Mesendoderm (in vitro differentiated cells): Measurements from ENCODE around the gene ZNF236.

Experiments used
- DNase-seq: peaks from one replicate; pipeline ENCODE4 v3.0.0; 2013
- H2AK5ac ChIP-seq: 2 replicates; pipeline ENCODE4 v1.6.1; 2013; ENCODE audit warnings: low read length, inconsistent platforms
- H2BK120ac ChIP-seq: 2 replicates; pipeline ENCODE4 v1.6.1; 2013; ENCODE audit warnings: low read depth, mild to moderate bottlenecking, low read length, moderate library complexity, mixed read lengths
- H2BK15ac ChIP-seq: replicated peaks from 2 replicates; pipeline ENCODE4 v1.6.1; 2013; ENCODE audit warnings: low read depth, mild to moderate bottlenecking, moderate library complexity
- H2BK5ac ChIP-seq: 2 replicates; pipeline ENCODE4 v1.6.1; 2013; ENCODE audit warnings: low read length, inconsistent platforms
- H3K18ac ChIP-seq: 2 replicates; pipeline ENCODE4 v1.6.1; 2013; ENCODE audit warnings: mild to moderate bottlenecking, low read length, mixed read lengths
- H3K23ac ChIP-seq: one replicate; pipeline ENCODE4 v1.6.1; 2013; ENCODE audit warnings: low read length
- H3K27ac ChIP-seq: 2 replicates; pipeline ENCODE4 v1.5.1; 2013; ENCODE audit warnings: low read depth, mild to moderate bottlenecking, inconsistent platforms, low read length, moderate library complexity
- H3K27me3 ChIP-seq: 2 replicates; pipeline ENCODE4 v1.6.1; 2013; ENCODE audit warnings: low read length, control low read depth, mild to moderate bottlenecking, inconsistent platforms; ENCODE audit not compliant: insufficient read depth, poor library complexity
- H3K36me3 ChIP-seq: 2 replicates; pipeline ENCODE4 v1.6.1; 2013; ENCODE audit warnings: low read length, inconsistent platforms; ENCODE audit not compliant: control insufficient read depth, insufficient read depth
- H3K4ac ChIP-seq: one replicate; pipeline ENCODE4 v1.6.1; 2013; ENCODE audit warnings: low read depth, mild to moderate bottlenecking, low read length, moderate library complexity
- H3K4me1 ChIP-seq: 2 replicates; pipeline ENCODE4 v1.6.1; 2013; ENCODE audit warnings: low read depth, low read length, inconsistent platforms; ENCODE audit not compliant: control insufficient read depth
- H3K4me2 ChIP-seq: 2 replicates; pipeline ENCODE4 v1.6.1; 2013; ENCODE audit warnings: low read length
- H3K4me3 ChIP-seq: 2 replicates; pipeline ENCODE4 v1.5.1; 2013; ENCODE audit warnings: mild to moderate bottlenecking, low read length
- H3K56ac ChIP-seq: one replicate; pipeline ENCODE4 v1.6.1; 2013; ENCODE audit warnings: low read length
- H3K79me1 ChIP-seq: 2 replicates; pipeline ENCODE4 v1.6.1; 2013; ENCODE audit warnings: low read length, inconsistent platforms
- H3K79me2 ChIP-seq: 2 replicates; pipeline ENCODE4 v1.6.1; 2013; ENCODE audit warnings: mild to moderate bottlenecking, low read length; ENCODE audit not compliant: control insufficient read depth, insufficient read depth
- H3K9ac ChIP-seq: 2 replicates; pipeline ENCODE4 v1.6.1; 2013; ENCODE audit warnings: low read length, inconsistent platforms
- H4K5ac ChIP-seq: one replicate; pipeline ENCODE4 v1.6.1; 2013; ENCODE audit warnings: low read length
- H4K8ac ChIP-seq: one replicate; pipeline ENCODE4 v1.6.1; 2013; ENCODE audit warnings: low read depth, mild to moderate bottlenecking, control low read depth, low read length, moderate library complexity
- WGBS: extraction: QIAGEN DNeasy Blood & Tissue Kit; methylation state at CpG from one replicate; pipeline ENCODE4 v1.1.7; 2013; ENCODE audit warnings: low lambda C conversion rate, missing lambda C conversion rate; ENCODE audit not compliant: insufficient coverage; ENCODE audit errors: extremely low coverage; 5-methylcytosine and 5-hydroxymethylcytosine counted together

ZNF236 gene

GRCh38 chr18:76878426-76878825, 56.1 kb downstream of the ZNF236 start:
- no peaks in the 10 kb centered on the region for H3K79me2 ChIP-seq
- no peak overlapping the region for H2BK15ac ChIP-seq
- WGBS = 100% methylated on average over 2 of the region's 5 CpGs
- H3K36me3 ChIP-seq = peaks cover 2% of the 10 kb centered on the region
- H3K56ac ChIP-seq = no peak overlapping the region
- H2BK120ac ChIP-seq = no peak overlapping the region
- no peak overlapping the region for H3K4ac ChIP-seq
- H3K18ac ChIP-seq = no peak overlapping the region
- H2BK5ac ChIP-seq = no peak overlapping the region
- no peak overlapping the region for H3K23ac ChIP-seq
- DNase-seq = no peak
- no peaks in the 10 kb centered on the region for H3K27me3 ChIP-seq
- no peaks in the 10 kb centered on the region for H3K79me1 ChIP-seq
- H3K4me3 ChIP-seq = no peak overlapping the region
- H4K5ac ChIP-seq = no peak overlapping the region
- H3K4me1 ChIP-seq = no peaks in the 10 kb centered on the region
- no peak overlapping the region for H3K27ac ChIP-seq
- H3K4me2 ChIP-seq = no peak overlapping the region
- H3K9ac ChIP-seq = no peak overlapping the region
- no peak overlapping the region for H4K8ac ChIP-seq
- H2AK5ac ChIP-seq = no peak overlapping the region

GRCh38 chr18:76880026-76880425, 57.7 kb downstream of the ZNF236 start:
- Histone ChIP-seq H3K56ac (no peak overlapping the region), H3K79me2 (no peaks in the 10 kb centered on the region), H3K9ac (no peak overlapping the region), H3K27ac (no peak overlapping the region), H3K23ac (no peak overlapping the region), H2BK120ac (no peak overlapping the region), H4K8ac (no peak overlapping the region), H3K4me3 (no peak overlapping the region), H3K4me2 (no peak overlapping the region), H3K18ac (no peak overlapping the region), H2BK15ac (no peak overlapping the region), H2AK5ac (no peak overlapping the region), H4K5ac (no peak overlapping the region), H2BK5ac (no peak overlapping the region), H3K4ac (no peak overlapping the region), H3K36me3 (peaks cover 2% of the 10 kb centered on the region), H3K27me3 (no peaks in the 10 kb centered on the region), H3K4me1 (no peaks in the 10 kb centered on the region), H3K79me1 (no peaks in the 10 kb centered on the region)
- no CpG with 5 or more reads among the region's 17 CpGs for WGBS
- DNase-seq = no peak

- no peak overlapping the region for H4K5ac ChIP-seq
- no CpG with 5 or more reads among the region's 4 CpGs for WGBS
- H3K4me3 ChIP-seq = no peak overlapping the region
- no peak overlapping the region for H3K27ac ChIP-seq
- no peak overlapping the region for H3K4me2 ChIP-seq
- no peak overlapping the region for H2BK120ac ChIP-seq
- H4K8ac ChIP-seq = no peak overlapping the region
- no peak overlapping the region for H3K56ac ChIP-seq
- no peak overlapping the region for H2AK5ac ChIP-seq
- no peak overlapping the region for H3K9ac ChIP-seq
- no peak overlapping the region for H2BK5ac ChIP-seq
- no peaks in the 10 kb centered on the region for H3K79me1 ChIP-seq
- H3K4ac ChIP-seq = no peak overlapping the region
- H3K36me3 ChIP-seq = peaks cover 2% of the 10 kb centered on the region
- no peaks in the 10 kb centered on the region for H3K79me2 ChIP-seq
- no peak overlapping the region for H2BK15ac ChIP-seq
- H3K27me3 ChIP-seq = no peaks in the 10 kb centered on the region
- no peaks in the 10 kb centered on the region for H3K4me1 ChIP-seq
- no peak overlapping the region for H3K18ac ChIP-seq
- H3K23ac ChIP-seq = no peak overlapping the region
- DNase-seq = no peak
Observed at GRCh38 chr18:76881744-76882143, 59.4 kb downstream of the ZNF236 start.

- Histone ChIP-seq H3K4me2 (no peak overlapping the region), H4K5ac (no peak overlapping the region), H3K79me1 (no peaks in the 10 kb centered on the region), H3K79me2 (no peaks in the 10 kb centered on the region), H2BK5ac (no peak overlapping the region), H4K8ac (no peak overlapping the region), H3K4me3 (no peak overlapping the region), H2AK5ac (no peak overlapping the region), H3K23ac (no peak overlapping the region), H2BK120ac (no peak overlapping the region), H3K27me3 (no peaks in the 10 kb centered on the region), H3K4ac (no peak overlapping the region), H3K18ac (no peak overlapping the region), H3K9ac (no peak overlapping the region), H3K56ac (no peak overlapping the region), H3K36me3 (peaks cover 2% of the 10 kb centered on the region), H2BK15ac (no peak overlapping the region), H3K4me1 (no peaks in the 10 kb centered on the region), H3K27ac (no peak overlapping the region)
- WGBS = no CpG with 5 or more reads among the region's 5 CpGs
- no peak for DNase-seq
Observed at GRCh38 chr18:76882146-76882545, 59.8 kb downstream of the ZNF236 start.

GRCh38 chr18:76885001-76885400, 62.6 kb downstream of the ZNF236 start:
- H2BK15ac ChIP-seq = no peak overlapping the region
- no peak overlapping the region for H2BK5ac ChIP-seq
- no peak overlapping the region for H4K8ac ChIP-seq
- DNase-seq = no peak
- no peaks in the 10 kb centered on the region for H3K4me1 ChIP-seq
- no peak overlapping the region for H3K56ac ChIP-seq
- no peaks in the 10 kb centered on the region for H3K79me1 ChIP-seq
- H2BK120ac ChIP-seq = no peak overlapping the region
- H3K4me2 ChIP-seq = no peak overlapping the region
- no peaks in the 10 kb centered on the region for H3K27me3 ChIP-seq
- H3K79me2 ChIP-seq = no peaks in the 10 kb centered on the region
- H2AK5ac ChIP-seq = no peak overlapping the region
- no peak overlapping the region for H4K5ac ChIP-seq
- no peak overlapping the region for H3K4ac ChIP-seq
- no peak overlapping the region for H3K23ac ChIP-seq
- no peak overlapping the region for H3K9ac ChIP-seq
- no peak overlapping the region for H3K27ac ChIP-seq
- WGBS = no CpG with 5 or more reads among the region's 5 CpGs
- no peak overlapping the region for H3K18ac ChIP-seq
- H3K36me3 ChIP-seq = peaks cover 2% of the 10 kb centered on the region
- H3K4me3 ChIP-seq = no peak overlapping the region

- Histone ChIP-seq H2AK5ac (no peak overlapping the region), H3K23ac (no peak overlapping the region), H2BK120ac (no peak overlapping the region), H3K18ac (no peak overlapping the region), H3K79me2 (no peaks in the 10 kb centered on the region), H4K5ac (no peak overlapping the region), H2BK15ac (no peak overlapping the region), H3K4me2 (no peak overlapping the region), H3K4me1 (no peaks in the 10 kb centered on the region), H4K8ac (no peak overlapping the region), H3K27me3 (no peaks in the 10 kb centered on the region), H3K4me3 (no peak overlapping the region), H3K4ac (no peak overlapping the region), H3K9ac (no peak overlapping the region), H3K56ac (no peak overlapping the region), H3K36me3 (peaks cover 2% of the 10 kb centered on the region), H3K27ac (no peak overlapping the region), H3K79me1 (no peaks in the 10 kb centered on the region), H2BK5ac (no peak overlapping the region)
- DNase-seq = no peak
- no CpG with 5 or more reads among the region's 7 CpGs for WGBS
Observed at GRCh38 chr18:76886112-76886511, 63.8 kb downstream of the ZNF236 start.
